ACHN (cell line): Measurements from ENCODE around the gene BAAT.
A peak's percentile ranks its signal among the peaks of the same experiment; 100 is the strongest.
"Not testable (repeated sequence)": the region's sequence is repeated elsewhere in the genome, so short reads cannot be mapped to it uniquely, and the experiment has no call there.

Experiments
- DNase-seq: peaks from one replicate; pipeline ENCODE4 v3.0.0-alpha.2; 2015
- in situ Hi-C: cut with HindIII; loops from 2 replicates; pipeline ENCODE4 v1.10.0; 2017; ENCODE audit warnings: low sequenced_read_pairs, low pct_ligation_motif_present, low pct_unique_long_range_greater_than_20kb

Gene BAAT

DNA sequence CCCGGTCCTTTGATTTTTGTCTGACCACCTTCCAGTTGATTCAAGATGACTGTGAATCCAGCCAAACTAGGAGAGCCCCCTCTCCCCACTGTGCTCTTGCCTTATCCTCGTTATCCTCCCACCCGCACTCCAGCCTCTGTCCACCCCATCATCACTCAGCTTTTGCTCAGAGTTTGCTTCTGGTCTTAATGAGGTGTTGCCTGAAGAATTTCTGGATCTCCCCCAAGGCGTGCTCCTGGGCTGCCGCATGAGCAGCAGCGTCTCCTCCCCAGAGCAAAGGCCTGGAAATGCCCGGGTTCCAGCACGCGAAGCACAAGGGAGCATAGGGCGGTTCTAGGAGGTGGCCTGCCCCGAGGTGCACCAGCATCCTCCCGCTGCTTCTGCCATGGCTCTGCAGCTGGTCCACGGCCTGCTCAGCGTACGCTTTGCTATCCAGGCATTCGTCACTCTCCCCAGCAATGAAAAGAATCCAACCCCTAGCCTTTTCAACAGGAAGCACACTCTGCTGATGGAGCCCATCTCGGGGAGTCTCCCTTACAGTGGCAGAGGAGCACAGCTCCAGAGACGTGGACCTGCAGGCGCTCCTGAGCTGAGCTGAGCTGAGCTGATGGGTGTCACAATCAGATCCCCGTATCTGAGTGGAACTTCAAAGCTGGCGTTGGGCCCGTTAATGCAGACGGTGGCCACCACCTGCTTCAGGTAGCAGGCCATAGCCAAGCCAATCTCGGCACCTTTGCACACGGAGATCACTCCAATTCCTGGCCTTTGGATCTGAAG, 50.7 kb downstream of the BAAT start:
- in situ Hi-C loops = no loop called here
- DNase-seq = no peak

DNA sequence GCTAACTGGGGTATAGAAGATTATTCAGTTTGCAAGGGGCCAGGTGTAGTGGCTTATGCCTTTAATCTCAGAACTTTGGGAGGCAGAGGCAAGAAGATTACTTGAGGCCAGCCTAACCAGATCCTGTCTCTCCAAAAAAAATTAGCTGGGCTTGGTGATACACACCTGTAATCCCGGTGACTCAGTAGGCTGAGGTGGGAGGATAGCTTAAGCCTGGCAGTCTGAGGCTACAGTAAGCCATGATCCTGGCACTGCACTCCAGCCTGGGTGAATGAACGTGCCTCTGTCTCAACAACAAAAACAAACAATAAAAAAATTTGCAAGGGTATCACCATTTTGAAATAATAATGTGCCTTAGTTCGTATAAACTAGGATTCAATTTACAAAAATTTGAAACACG, 51.3 kb downstream of the BAAT start:
- in situ Hi-C loops = no loop called here
- DNase-seq = no peak

DNA sequence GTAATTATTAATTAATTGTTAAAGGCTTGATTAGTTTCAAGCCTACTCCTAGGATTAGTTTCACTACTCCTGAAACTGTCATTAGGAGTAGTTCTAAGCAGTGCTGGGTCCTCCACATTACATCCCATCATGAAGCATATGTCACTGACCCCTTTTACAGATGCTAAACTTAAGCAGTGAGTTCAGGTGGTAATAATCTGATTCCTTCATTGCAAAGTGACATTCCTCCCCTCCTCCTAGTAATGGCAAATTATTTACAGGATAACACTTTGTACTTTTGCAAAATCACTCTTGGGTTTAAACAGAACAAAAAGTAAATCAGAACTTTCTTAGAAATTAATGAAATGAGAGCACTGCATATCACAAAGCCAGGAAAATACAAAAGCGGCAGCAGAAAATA, 52.4 kb downstream of the BAAT start:
- no peak for DNase-seq
- in situ Hi-C loops = no loop called here

DNA sequence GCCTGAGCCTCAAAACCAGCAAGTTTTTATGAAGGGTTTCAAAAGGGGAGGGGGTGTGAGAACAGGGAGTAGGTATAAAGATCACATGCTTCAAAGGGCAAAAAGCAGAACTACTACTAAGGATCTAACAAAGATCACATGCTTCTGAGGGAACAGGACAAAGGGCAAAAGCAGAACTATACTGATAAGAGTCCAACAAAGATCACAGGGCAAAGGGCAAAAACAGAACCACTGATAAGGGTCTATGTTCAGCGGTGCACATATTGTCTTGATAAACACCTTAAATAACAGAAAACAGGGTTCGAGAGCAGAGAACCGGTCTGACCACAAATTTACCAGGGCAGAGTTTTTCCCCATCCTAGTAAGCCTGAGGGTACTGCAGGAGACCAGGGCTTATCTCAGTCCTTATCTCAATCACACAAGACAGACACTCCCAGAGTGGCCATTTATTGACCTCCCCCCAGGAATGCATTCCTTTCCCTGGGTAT, 57.3 kb downstream of the BAAT start:
- in situ Hi-C loops, DNase-seq: not testable (repeated sequence)

- no peak for DNase-seq
Observed at GRCh38 chr9:101326501-101326900, 58.3 kb downstream of the BAAT start.

DNA sequence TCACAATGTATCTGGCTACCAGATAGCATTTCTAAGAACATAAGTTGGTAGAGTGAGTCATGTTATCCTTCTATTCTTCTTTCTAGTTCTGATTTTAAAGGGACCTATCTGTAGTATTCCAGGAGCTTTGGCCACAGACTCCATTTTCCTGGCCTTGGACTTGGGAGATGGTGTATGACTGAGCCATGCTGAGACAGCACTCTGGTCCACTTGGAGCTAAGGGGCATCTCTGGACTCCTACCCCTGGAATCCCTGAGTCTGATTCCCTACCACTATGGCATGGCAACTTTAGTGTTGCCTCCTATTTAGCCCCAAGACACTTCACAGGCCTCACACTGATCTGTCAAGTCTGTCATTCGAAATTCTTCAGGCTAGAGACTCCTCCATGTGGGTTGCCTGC, 58.8 kb downstream of the BAAT start:
- in situ Hi-C loops = no loop called here
- no peak for DNase-seq

More at GRCh38 chr9:101326501-101326900, 58.3 kb downstream of the BAAT start:
- in situ Hi-C loops = no loop called here

GRCh38 chr9:101325053-101325452, 59.8 kb downstream of the BAAT start:
- no peak for DNase-seq
- in situ Hi-C loops = no loop called here

DNA sequence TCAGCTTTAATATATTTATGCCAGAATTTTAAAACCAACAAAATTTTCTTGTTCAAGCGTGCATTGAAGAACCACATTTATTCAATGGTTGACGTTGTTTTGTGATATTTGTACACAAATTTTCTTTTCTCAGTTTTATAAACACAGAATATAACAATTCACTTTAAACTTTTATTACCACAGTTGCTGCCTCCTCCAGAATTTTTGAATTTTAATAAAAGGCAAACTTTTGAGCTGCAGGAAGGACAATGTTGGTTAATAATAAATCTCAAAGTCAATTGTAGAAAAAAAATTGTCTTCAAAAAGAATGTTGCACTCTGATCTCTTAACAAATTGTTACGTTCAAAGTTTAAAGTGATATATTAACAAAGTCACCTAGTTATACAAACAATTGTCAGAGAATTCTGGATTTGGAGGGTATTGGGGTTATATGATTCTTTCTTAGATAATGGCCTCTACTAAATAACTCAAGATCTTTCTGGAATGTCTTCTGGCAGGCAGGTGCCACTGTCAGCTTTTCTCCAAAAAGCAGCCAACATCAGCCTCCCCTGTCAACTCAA, 60.5 kb downstream of the BAAT start:
- in situ Hi-C loops = no loop called here

GRCh38 chr9:101323129-101323528, 61.7 kb downstream of the BAAT start:
- in situ Hi-C loops = no loop called here
- no peak for DNase-seq

More for the DNA sequence above, 60.5 kb downstream of the BAAT start:
- no peak for DNase-seq

DNA sequence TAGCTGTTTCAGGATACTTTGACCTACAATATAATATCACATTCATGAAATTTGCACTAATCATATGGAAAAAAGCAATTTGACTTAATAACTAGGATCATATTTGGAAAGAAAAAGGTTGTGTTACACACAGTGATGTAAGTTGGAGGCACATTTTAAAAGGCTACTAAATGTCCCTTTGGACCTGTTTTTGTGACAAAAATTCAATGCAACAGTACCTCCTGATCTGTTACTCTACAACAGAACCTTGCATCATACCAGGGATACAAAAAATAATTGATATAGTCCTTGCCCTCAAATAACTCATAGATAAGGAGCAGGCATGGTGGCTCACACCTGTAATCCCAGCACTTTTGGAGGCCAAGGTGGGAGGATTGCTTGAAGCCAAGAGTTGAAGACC, 67.1 kb downstream of the BAAT start:
- no peak for DNase-seq
- in situ Hi-C loops = no loop called here

- in situ Hi-C loops = no loop called here
- no peak for DNase-seq
Observed at GRCh38 chr9:101315112-101315450, 69.7 kb downstream of the BAAT start.

- no peak for DNase-seq
- in situ Hi-C loops = no loop called here
Observed at GRCh38 chr9:101312661-101313060, 72.1 kb downstream of the BAAT start.

DNA sequence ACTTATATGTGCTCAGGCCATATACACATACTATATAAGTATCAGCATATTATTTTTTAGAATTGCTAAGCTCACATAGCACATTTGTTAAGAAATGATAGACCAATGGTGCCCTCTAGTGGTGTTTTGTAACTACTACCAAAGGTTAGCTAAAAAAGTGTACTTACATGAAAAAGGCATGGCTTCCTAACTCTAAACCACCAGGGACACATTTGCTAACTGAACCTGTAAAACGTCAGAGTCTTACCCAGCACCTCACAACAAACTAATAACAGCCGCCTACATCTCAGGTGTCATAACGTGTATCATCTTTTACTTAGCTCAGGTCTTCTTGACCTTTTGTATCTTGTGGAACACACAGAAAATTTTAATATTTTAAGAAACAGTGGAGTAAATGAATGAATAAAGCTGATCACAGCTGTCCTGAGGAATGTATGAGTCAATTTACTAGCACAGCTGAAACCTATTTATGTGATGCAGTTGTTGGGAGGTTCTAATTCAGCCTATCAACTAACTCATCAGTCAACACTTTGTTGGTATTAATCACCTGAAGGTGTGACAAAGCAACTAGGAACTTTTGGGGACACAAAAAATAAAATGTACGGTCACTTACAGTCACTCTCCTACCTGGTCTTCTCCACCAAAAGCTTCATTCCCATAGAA, 72.9 kb downstream of the BAAT start:
- in situ Hi-C loops = no loop called here
- DNase-seq = peak; percentile 75

DNA sequence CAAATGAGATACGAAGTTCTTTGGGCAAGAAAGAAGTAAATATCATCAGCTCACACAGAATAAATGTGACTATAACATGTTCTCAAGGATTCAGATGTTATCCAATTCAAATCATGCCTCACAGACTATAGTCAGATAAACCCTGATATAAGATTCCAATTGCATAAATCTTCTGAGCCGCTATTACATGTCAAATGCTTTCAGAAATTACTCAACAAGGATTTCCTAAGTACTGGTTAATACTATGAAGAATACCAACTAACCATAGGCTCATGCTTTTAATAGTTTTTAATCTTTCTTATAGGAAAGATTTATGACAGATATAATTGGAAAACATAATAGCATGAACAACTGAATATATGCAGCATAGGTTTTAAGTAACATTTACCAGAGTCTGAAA, 73.6 kb downstream of the BAAT start:
- in situ Hi-C loops = no loop called here
- DNase-seq = no peak
